ENCODE data around the gene IGSF9. TPM values are rescaled to one million over a fixed set of nuclear protein-coding genes. Genes with fewer than 3 reads are reported as not detected.
A peak's percentile ranks its signal among the peaks of the same experiment; 100 is the strongest.

IGSF9 gene
- total and polyA plus RNA-seq, 4 donors = 0.14 to 21.3 (median 16.1) TPM

- 84% methylated on average over 6 of the region's 6 CpGs for WGBS
- no peak overlapping the region for H3K4me3 ChIP-seq (ENCODE audit: low read depth in 1 of 3, low read length in 3 of 3)
- no peak for TF ChIP-seq EGR1 (IDR thresholded peaks at IDR 0.05; ENCODE audit: low read depth in 2 of 2)
- no peak for TF ChIP-seq ATF3 (IDR thresholded peaks at IDR 0.05)
- no peak for TF ChIP-seq HNF4G (IDR thresholded peaks at IDR 0.05)
- TF ChIP-seq RAD21 (IDR thresholded peaks at IDR 0.05) = no peak
- no peak for TF ChIP-seq MAX (IDR thresholded peaks at IDR 0.05)
- no peak for TF ChIP-seq GABPA (IDR thresholded peaks at IDR 0.05 in 1 of 2, conservative IDR thresholded peaks at IDR 0.05 in 1 of 2)
- TF ChIP-seq JUND (IDR thresholded peaks at IDR 0.05) = no peak
- TF ChIP-seq HNF4A (conservative IDR thresholded peaks at IDR 0.05) = no peak
- TF ChIP-seq TAF1 (conservative IDR thresholded peaks at IDR 0.05) = no peak
- no peak for TF ChIP-seq NR2F2 (IDR thresholded peaks at IDR 0.05)
- TF ChIP-seq FOXA1 (IDR thresholded peaks at IDR 0.05) = no peak
- TF ChIP-seq YY1 (IDR thresholded peaks at IDR 0.05) = no peak
- no peak for TF ChIP-seq ZBTB33 (IDR thresholded peaks at IDR 0.05)
- TF ChIP-seq FOXA2 (IDR thresholded peaks at IDR 0.05) = no peak
- TF ChIP-seq RXRA (IDR thresholded peaks at IDR 0.05) = no peak
- no peak for TF ChIP-seq REST (IDR thresholded peaks at IDR 0.05)
- peaks cover 0 to 3% (median 0%) of the 10 kb centered on the region in 4 donors for H3K4me1 ChIP-seq (ENCODE audit: control insufficient read depth in 4 of 4, insufficient read depth in 4 of 4, low read length in 3 of 4)
- H3K36me3 ChIP-seq (ENCODE audit: control insufficient read depth in 4 of 4, insufficient read depth in 3 of 4, low read depth in 1 of 4, low read length in 3 of 4) = peaks cover 0 to 2% (median 0%) of the 10 kb centered on the region in 4 donors
- no peaks in the 10 kb centered on the region for H3K9me3 ChIP-seq (ENCODE audit: control insufficient read depth in 4 of 4, low read length in 3 of 4)
- DNase-seq (ENCODE audit: low spot score) = no peak
- H3K27ac ChIP-seq (ENCODE audit: low read depth in 1 of 2, low read length in 2 of 2) = peak overlapping the region; percentile 25
- H3K9ac ChIP-seq (ENCODE audit: low read depth in 1 of 2, low read length in 2 of 2) = no peak overlapping the region
- H3K27me3 ChIP-seq (ENCODE audit: control insufficient read depth in 4 of 4, insufficient read depth in 4 of 4, low read length in 3 of 4) = no peaks in the 10 kb centered on the region
Measured at GRCh38 chr1:159911326-159912070, 33.9 kb downstream of the IGSF9 start.
